ENCODE data around the gene RNF213. TPM values are rescaled to one million over a fixed set of nuclear protein-coding genes. Genes with fewer than 3 reads are reported as not detected.

The RNF213 gene
- total RNA-seq, 2 donors from 2014 or later = 150 to 174 TPM

GRCh38 chr17:80221351-80222105, 39.1 kb upstream of the RNF213 start:
- Histone ChIP-seq H3K4me3 (peak overlapping the region; percentile 82), H3K4me1 (ENCODE audit: control insufficient read depth in 1 of 2, low read depth in 2 of 2) (peaks cover 4 to 37% of the 10 kb centered on the region in 2 donors), H3K9me3 (no peaks in the 10 kb centered on the region), H3K27ac (no peak overlapping the region), H3K27me3 (replicated peaks; ENCODE audit: insufficient read depth) (no peaks in the 10 kb centered on the region), H3K36me3 (peaks cover 10% of the 10 kb centered on the region)
- no peak for DNase-seq (ENCODE audit: low spot score)
- ATAC-seq (ENCODE audit: insufficient number of reproducible peaks, low FRiP score, low read depth) = no peak
- TF ChIP-seq CTCF (IDR thresholded peaks at IDR 0.05) = no peak

GRCh38 chr17:80222376-80223141, 38.1 kb upstream of the RNF213 start:
- no peak for TF ChIP-seq CTCF (IDR thresholded peaks at IDR 0.05)
- Histone ChIP-seq H3K27me3 (replicated peaks; ENCODE audit: insufficient read depth) (no peaks in the 10 kb centered on the region), H3K9me3 (no peaks in the 10 kb centered on the region), H3K36me3 (peaks cover 12% of the 10 kb centered on the region), H3K4me1 (ENCODE audit: control insufficient read depth in 1 of 2, low read depth in 2 of 2) (peaks cover 4 to 37% of the 10 kb centered on the region in 2 donors), H3K27ac (no peak overlapping the region), H3K4me3 (no peak overlapping the region)
- ATAC-seq (ENCODE audit: insufficient number of reproducible peaks, low FRiP score, low read depth) (no peak), DNase-seq (ENCODE audit: low spot score) (no peak)

- ATAC-seq (ENCODE audit: insufficient number of reproducible peaks, low FRiP score, low read depth) = no peak
Measured at GRCh38 chr17:80223142-80223815, 37.4 kb upstream of the RNF213 start.

DNA sequence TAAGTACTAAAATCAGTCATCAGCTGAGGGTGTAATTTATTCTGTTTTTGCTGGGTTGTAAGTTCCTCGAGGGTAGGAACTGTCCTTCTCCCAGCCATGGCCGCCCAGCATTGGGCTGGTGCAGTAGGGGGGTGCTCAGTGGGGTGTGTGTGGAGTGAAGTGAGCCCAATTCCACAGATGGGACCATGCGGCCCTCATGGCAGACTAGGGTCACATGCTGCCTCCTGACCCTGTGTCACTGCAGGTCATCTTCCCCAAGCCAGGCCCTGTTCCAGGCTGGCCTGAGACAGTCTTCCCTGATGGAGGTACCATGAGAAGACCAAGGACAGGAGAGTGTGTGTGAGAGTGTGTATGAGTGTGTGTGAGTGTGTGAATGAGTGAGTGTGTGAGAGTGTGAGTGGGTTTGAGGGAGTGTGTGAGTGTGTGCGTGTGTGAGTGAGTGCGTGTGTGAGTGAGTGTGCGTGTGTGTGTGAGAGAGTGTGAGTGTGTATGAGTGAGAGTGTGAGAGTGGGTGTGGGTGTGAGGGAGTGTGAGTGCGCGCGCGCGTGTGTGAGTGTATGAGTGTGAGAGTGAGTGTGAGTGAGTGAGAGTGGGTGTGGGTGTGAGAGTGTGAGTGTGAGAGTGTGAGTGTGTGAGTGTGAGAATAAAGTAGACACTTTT, 36.7 kb upstream of the RNF213 start:
- no peak overlapping the region for H3K27ac ChIP-seq
- H3K27me3 ChIP-seq (replicated peaks; ENCODE audit: insufficient read depth) = no peaks in the 10 kb centered on the region
- H3K4me3 ChIP-seq = no peak overlapping the region
- ATAC-seq (ENCODE audit: insufficient number of reproducible peaks, low FRiP score, low read depth) (no peak), DNase-seq (ENCODE audit: low spot score) (no peak)
- no peaks in the 10 kb centered on the region for H3K9me3 ChIP-seq
- no peak for TF ChIP-seq CTCF (IDR thresholded peaks at IDR 0.05)
- peaks cover 22% of the 10 kb centered on the region for H3K36me3 ChIP-seq
- peaks cover 4 to 37% of the 10 kb centered on the region in 2 donors for H3K4me1 ChIP-seq (ENCODE audit: control insufficient read depth in 1 of 2, low read depth in 2 of 2)

More at GRCh38 chr17:80223142-80223815, 37.4 kb upstream of the RNF213 start:
- no peak for DNase-seq (ENCODE audit: low spot score)
- H3K27ac ChIP-seq = no peak overlapping the region
- H3K27me3 ChIP-seq (replicated peaks; ENCODE audit: insufficient read depth) = no peaks in the 10 kb centered on the region
- TF ChIP-seq CTCF (IDR thresholded peaks at IDR 0.05) = no peak
- H3K9me3 ChIP-seq = no peaks in the 10 kb centered on the region
- peaks cover 17% of the 10 kb centered on the region for H3K36me3 ChIP-seq
- peaks cover 4 to 37% of the 10 kb centered on the region in 2 donors for H3K4me1 ChIP-seq (ENCODE audit: control insufficient read depth in 1 of 2, low read depth in 2 of 2)
- H3K4me3 ChIP-seq = no peak overlapping the region
